ENCODE data around the gene KPNA2. TPM values are rescaled to one million over a fixed set of nuclear protein-coding genes. Genes with fewer than 3 reads are reported as not detected.
A peak's percentile ranks its signal among the peaks of the same experiment; 100 is the strongest.

The KPNA2 gene
- total and polyA plus RNA-seq, 2 of the 13 experiments (the other 11 are each of a cell fraction or from before 2014, with no cell fraction given), result 111 to 305 TPM

DNA sequence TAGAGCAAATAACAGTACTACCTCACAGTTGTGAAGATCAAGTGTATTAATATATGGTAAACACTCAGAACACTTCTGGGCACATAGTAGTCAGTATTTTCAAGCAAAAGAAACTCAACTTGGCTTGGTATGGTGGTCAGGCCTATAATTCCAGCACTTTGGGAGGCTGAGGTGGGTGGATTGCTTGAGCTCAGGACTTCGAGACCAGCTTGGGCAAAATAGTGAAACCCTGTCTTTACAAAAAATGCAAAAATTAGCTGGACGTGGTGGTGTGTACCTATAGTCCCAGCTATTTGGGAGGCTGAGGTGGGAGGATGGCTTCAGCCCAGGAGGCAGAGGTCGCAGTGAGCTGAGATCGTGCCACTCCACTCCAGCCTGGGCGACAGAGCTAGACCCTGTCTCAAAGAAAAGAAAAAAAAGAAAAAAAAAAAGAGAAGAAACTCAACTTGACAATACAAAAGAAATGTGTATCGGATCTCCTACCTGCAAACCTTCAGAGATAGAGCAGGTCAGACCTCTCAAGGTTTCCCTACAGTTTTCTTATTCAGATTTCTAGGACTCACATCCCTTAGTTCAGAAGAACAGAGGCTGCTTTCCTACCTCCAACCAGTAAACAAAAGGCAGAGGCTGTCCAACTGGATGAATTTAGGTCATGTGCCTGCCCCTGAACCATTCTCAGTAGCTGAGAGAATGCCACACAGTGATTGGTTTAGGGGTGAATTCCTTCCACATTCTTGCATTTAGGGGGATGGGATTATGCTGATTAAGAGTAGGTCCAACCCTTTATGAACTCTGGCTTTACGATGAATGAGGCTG is 1.7 kb upstream of the KPNA2 start (continued):
- TF ChIP-seq ZNF687 (CRISPR knock-in tag; IDR thresholded peaks at IDR 0.05), result peak; percentile 21
- TF ChIP-seq MAFK (conservative IDR thresholded peaks at IDR 0.05 in 1 of 2, IDR thresholded peaks at IDR 0.05 in 1 of 2; ENCODE audit: low read length in 2 of 2), result peak; percentile 12 to 31; a peak in 1 of 4 replicates
- TF ChIP-seq RAD51 (IDR thresholded peaks at IDR 0.05; ENCODE audit: borderline replicate concordance), result peak; percentile 47; the same call in 1 of the 2 replicates
- peak; percentile 78 for TF ChIP-seq USF2 (IDR thresholded peaks at IDR 0.05; ENCODE audit: low read depth, low read length)
- peak; percentile 85; the same call in 1 of the 2 replicates for TF ChIP-seq USF2 (CRISPR knock-in tag; IDR thresholded peaks at IDR 0.05; ENCODE audit: borderline replicate concordance)
- TF ChIP-seq ZMYM4 (CRISPR knock-in tag; IDR thresholded peaks at IDR 0.05), result peak; percentile 54; the same call in 1 of the 2 replicates
- 0 out of 2 replicates have a peak, but pooled peaks have one; percentile 14 for TF ChIP-seq AHDC1 (CRISPR knock-in tag; IDR thresholded peaks at IDR 0.05; ENCODE audit: borderline replicate concordance)
- peak; percentile 53; the same call in 1 of the 2 replicates for TF ChIP-seq SOX5 (CRISPR knock-in tag; IDR thresholded peaks at IDR 0.05; ENCODE audit: borderline replicate concordance)
- TF ChIP-seq, protein P1, sequence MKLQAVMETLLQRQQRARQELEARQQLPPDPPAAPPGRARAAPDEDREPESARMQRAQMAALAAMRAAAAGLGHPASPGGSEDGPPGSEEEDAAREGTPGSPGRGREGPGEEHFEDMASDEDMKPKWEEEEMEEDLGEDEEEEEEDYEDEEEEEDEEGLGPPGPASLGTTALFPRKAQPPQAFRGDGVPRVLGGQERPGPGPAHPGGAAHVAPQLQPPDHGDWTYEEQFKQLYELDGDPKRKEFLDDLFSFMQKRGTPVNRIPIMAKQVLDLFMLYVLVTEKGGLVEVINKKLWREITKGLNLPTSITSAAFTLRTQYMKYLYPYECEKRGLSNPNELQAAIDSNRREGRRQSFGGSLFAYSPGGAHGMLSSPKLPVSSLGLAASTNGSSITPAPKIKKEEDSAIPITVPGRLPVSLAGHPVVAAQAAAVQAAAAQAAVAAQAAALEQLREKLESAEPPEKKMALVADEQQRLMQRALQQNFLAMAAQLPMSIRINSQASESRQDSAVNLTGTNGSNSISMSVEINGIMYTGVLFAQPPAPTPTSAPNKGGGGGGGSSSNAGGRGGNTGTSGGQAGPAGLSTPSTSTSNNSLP (IDR thresholded peaks at IDR 0.05; ENCODE audit: low read depth, low read length), result peak; percentile 53; the same call in 1 of the 2 replicates
- TF ChIP-seq NFYB (CRISPR knock-in tag; IDR thresholded peaks at IDR 0.05), result peak; percentile 67
- TF ChIP-seq NR2F6 (IDR thresholded peaks at IDR 0.05), result no peak
- 0 out of 2 replicates have a peak, but pooled peaks have one; percentile 9 for TF ChIP-seq NR2F6 (CRISPR knock-in tag; IDR thresholded peaks at IDR 0.05)

Data from HepG2 (cell line).